Medulla oblongata (tissue), 1 donor: ENCODE data around the gene TMEM109.

Experiments
- DNase-seq: peaks from one replicate; pipeline ENCODE4 v3.0.0-alpha.2; 2015; ENCODE audit errors: extremely low spot score

The TMEM109 gene

GRCh38 chr11:60942219-60942618 lies 28.3 kb downstream of the TMEM109 start:
- DNase-seq: no peak

GRCh38 chr11:60942970-60943565 lies 29.1 kb downstream of the TMEM109 start:
- no peak for DNase-seq

- peak; percentile 24 for DNase-seq
These were observed 30.7 kb downstream of the TMEM109 start for GRCh38 chr11:60944490-60945294.

GRCh38 chr11:60945295-60945667 lies 31.3 kb downstream of the TMEM109 start:
- DNase-seq: no peak

GRCh38 chr11:60946601-60947264 lies 32.8 kb downstream of the TMEM109 start:
- no peak for DNase-seq

- peak; percentile 76 for DNase-seq
These were observed 33.7 kb downstream of the TMEM109 start for GRCh38 chr11:60947700-60948099.

- peak; percentile 54 for DNase-seq
These were observed 34.3 kb downstream of the TMEM109 start for GRCh38 chr11:60948250-60948649.

- DNase-seq: no peak
These were observed 36.1 kb downstream of the TMEM109 start for GRCh38 chr11:60950024-60950423.

GRCh38 chr11:60950933-60951605 lies 37.1 kb downstream of the TMEM109 start:
- DNase-seq: no peak

GRCh38 chr11:60951606-60951903 lies 37.6 kb downstream of the TMEM109 start:
- DNase-seq: no peak

- DNase-seq: peak; percentile 89
These were observed 38.2 kb downstream of the TMEM109 start, which contains the start of gene SLC15A3 for GRCh38 chr11:60951904-60952741. SLC15A3 (minus strand) TSS chr11:60952176; CDS start chr11:60951551, 625 bp downstream.

GRCh38 chr11:60952742-60953170 lies 38.8 kb downstream of the TMEM109 start:
- no peak for DNase-seq

GRCh38 chr11:60953781-60954180 lies 39.8 kb downstream of the TMEM109 start:
- peak; percentile 51 for DNase-seq

- DNase-seq: peak; percentile 57
These were observed 40.5 kb downstream of the TMEM109 start for GRCh38 chr11:60954421-60954820.

- peak; percentile 70 for DNase-seq
These were observed 41.6 kb downstream of the TMEM109 start for GRCh38 chr11:60955571-60955970.

GRCh38 chr11:60957188-60957587 lies 43.2 kb downstream of the TMEM109 start:
- no peak for DNase-seq

GRCh38 chr11:60959431-60959830 lies 45.5 kb downstream of the TMEM109 start:
- no peak for DNase-seq

- DNase-seq: no peak
These were observed 46.4 kb downstream of the TMEM109 start for GRCh38 chr11:60960405-60960804.

GRCh38 chr11:60964801-60965200 lies 50.8 kb downstream of the TMEM109 start:
- no peak for DNase-seq

GRCh38 chr11:60966890-60967289 lies 52.9 kb downstream of the TMEM109 start:
- DNase-seq: no peak

GRCh38 chr11:60968223-60968622 lies 54.3 kb downstream of the TMEM109 start:
- no peak for DNase-seq
